Activated naive CD4-positive, alpha-beta T cell treated with anti-CD3 and anti-CD28 coated beads, Interleukin-2, amount 10 ng/mL, durations not matched to agents 7 days and 5 days (primary cell): Measurements from ENCODE around the gene RNPEP.
"Not testable (repeated sequence)": the region's sequence is repeated elsewhere in the genome, so short reads cannot be mapped to it uniquely, and the experiment has no call there.

Experiments
- CTCF ChIA-PET: fragments of 350-600 bp; sonication (Branson Sonifier 250); formaldehyde crosslinking; loops from one replicate; lab custom pipeline; 2021; ENCODE audit warnings: antibody characterized with exemption; lab: Charles Lee
- DNase-seq: peaks from one replicate; pipeline ENCODE4 v3.0.0-alpha.2; 2020
- H3K27ac Mint-ChIP-seq: one replicate; pipeline ENCODE4 v1.8.0; 2021; ENCODE audit warnings: mild to moderate bottlenecking, moderate library complexity, mixed read lengths
- H3K27me3 Mint-ChIP-seq: one replicate; pipeline ENCODE4 v1.8.0; 2021; ENCODE audit warnings: mild to moderate bottlenecking, mixed read lengths
- H3K36me3 Mint-ChIP-seq: one replicate; pipeline ENCODE4 v1.8.0; 2021; ENCODE audit warnings: mixed read lengths
- H3K4me1 Mint-ChIP-seq: one replicate; pipeline ENCODE4 v1.8.0; 2021; ENCODE audit warnings: mixed read lengths
- H3K4me3 Mint-ChIP-seq: one replicate; pipeline ENCODE4 v1.8.0; 2021; ENCODE audit warnings: mild to moderate bottlenecking, moderate library complexity, mixed read lengths
- H3K9me3 Mint-ChIP-seq: one replicate; pipeline ENCODE4 v1.8.0; 2021; ENCODE audit warnings: mixed read lengths

Gene RNPEP

DNA sequence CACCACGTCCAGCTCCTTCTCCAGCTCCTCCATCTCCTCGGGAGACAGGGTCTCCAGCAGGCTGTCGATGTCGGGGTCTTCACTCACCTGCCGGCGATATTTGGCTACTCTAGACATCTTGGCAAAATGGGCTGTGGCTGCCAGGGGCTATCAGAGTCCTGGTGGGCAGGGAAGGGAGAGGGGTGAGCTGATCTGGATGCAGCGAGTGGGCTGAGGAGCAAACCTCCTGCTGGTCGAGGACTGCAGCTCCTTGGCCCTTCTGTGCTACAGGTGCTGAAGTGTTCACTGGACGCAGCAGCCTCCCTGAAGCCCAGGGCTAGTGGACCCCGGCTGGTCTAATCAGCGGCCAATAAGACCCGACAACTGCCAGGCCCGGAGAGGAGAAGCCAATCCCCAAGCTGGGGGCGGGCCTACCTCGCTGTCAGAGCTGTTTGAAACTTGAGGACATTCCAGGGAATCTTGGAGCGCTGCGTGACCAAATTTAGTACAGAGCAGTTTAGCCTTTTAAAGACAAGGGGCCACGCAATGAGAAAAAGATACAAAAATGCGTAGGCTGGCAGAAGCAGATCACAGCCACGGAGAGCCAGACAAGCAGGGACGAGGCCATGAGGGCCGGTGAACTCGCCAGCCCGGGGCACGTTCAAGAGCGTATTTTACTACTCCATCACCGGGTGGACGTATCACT, 36.1 kb upstream of the RNPEP start, which contains the start of gene LMOD1:
LMOD1 (minus strand) TSS at position 325 of the 685 bp plus-strand sequence; CDS start at position 117, 208 bp downstream.
- no peak within 1 kb of the TSS for H3K4me3 Mint-ChIP-seq
- CTCF ChIA-PET: interaction anchor here (0.6 to 2.3 kb wide), 4 partner anchors 8 to 201 kb away, joined by 3 to 12 read pairs (median 4); no protein-coding TSS in a partner anchor
- peaks cover 75% of the 10 kb centered on the region for H3K27me3 Mint-ChIP-seq
- H3K27ac Mint-ChIP-seq: no peak within 1 kb of the TSS
- no peak for DNase-seq
- H3K9me3 Mint-ChIP-seq: no peaks in the 10 kb centered on the region
- H3K4me1 Mint-ChIP-seq: peaks cover 10% of the 10 kb centered on the region
- no peaks in the 10 kb centered on the region for H3K36me3 Mint-ChIP-seq

- CTCF ChIA-PET: no interaction called here
- Mint-ChIP-seq H3K27me3 (peaks cover 67% of the 10 kb centered on the region), H3K9me3 (no peaks in the 10 kb centered on the region)
These were observed 34.8 kb upstream of the RNPEP start for GRCh38 chr1:201947697-201948008.

GRCh38 chr1:201949491-201949890, 33.0 kb upstream of the RNPEP start:
- CTCF ChIA-PET: interaction anchor here (2.3 kb wide), 1 partner anchor 54 kb away, joined by 9 read pairs; no protein-coding TSS in a partner anchor
- H3K27me3 Mint-ChIP-seq: peaks cover 54% of the 10 kb centered on the region
- H3K27ac Mint-ChIP-seq: no peak overlapping the region
- H3K4me3 Mint-ChIP-seq: no peak overlapping the region
- H3K36me3 Mint-ChIP-seq: no peaks in the 10 kb centered on the region
- no peak for DNase-seq
- H3K9me3 Mint-ChIP-seq: no peaks in the 10 kb centered on the region
- peaks cover 14% of the 10 kb centered on the region for H3K4me1 Mint-ChIP-seq

More at GRCh38 chr1:201947697-201948008, 34.8 kb upstream of the RNPEP start:
- no peak overlapping the region for H3K4me3 Mint-ChIP-seq
- no peaks in the 10 kb centered on the region for H3K36me3 Mint-ChIP-seq
- H3K4me1 Mint-ChIP-seq: peaks cover 10% of the 10 kb centered on the region
- no peak for DNase-seq
- no peak overlapping the region for H3K27ac Mint-ChIP-seq

DNA sequence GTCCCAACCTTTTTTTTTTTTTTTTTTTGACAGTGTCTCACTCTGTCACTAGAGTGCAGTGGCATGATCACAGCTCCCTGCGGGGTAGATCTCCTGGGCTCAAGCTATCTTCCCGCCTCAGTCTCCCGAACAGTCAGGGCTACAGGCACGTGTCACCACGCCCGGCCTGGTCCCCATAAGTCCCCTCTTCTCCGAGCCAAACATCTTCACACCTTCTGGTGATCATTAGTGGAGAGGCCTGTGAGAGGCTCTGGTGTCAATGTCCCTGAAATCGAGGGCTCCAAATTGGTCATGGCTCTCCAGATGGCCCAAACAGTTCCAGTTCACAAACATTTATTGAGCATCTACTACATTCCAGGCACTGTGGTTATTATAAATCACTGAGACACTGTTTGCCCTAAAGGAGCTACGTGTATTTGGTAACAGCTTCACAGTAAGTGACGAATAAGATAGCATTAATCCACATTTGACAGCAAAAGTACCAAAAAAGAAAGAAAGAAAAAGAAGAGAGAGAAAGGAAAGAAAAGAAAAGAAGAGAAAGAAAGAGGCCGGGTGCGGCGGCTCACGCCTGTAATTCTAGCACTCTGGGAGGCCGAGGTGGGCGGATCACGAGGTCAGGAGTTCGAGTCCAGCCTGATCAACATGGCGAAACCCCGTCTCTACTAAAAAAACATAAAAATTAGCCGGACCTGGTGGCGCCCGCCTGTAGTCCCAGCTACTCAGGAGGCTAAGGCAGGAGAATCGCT, 28.0 kb upstream of the RNPEP start:
- peak; percentile 26 for DNase-seq
- H3K4me1 Mint-ChIP-seq: peaks cover 24% of the 10 kb centered on the region
- H3K9me3 Mint-ChIP-seq: no peaks in the 10 kb centered on the region
- CTCF ChIA-PET: interaction anchor here (0.7 to 4.0 kb wide), 3 partner anchors 8 to 58 kb away, joined by 4 to 15 read pairs (median 4); partner anchors contain the start of gene LMOD1
- peaks cover 9% of the 10 kb centered on the region for H3K36me3 Mint-ChIP-seq
- H3K4me3 Mint-ChIP-seq: peak overlapping the region; percentile 95
- peaks cover 17% of the 10 kb centered on the region for H3K27me3 Mint-ChIP-seq
- H3K27ac Mint-ChIP-seq: peak overlapping the region; percentile 91

- peak within 1 kb of the TSS; percentile 95 for H3K4me3 Mint-ChIP-seq
- no peaks in the 10 kb centered on the region for H3K9me3 Mint-ChIP-seq
- CTCF ChIA-PET: interaction anchor here (0.7 to 4.0 kb wide), 4 partner anchors 9 to 59 kb away, joined by 3 to 15 read pairs (median 4); partner anchors contain the start of gene LMOD1
- peaks cover 11% of the 10 kb centered on the region for H3K27me3 Mint-ChIP-seq
- peak within 1 kb of the TSS; percentile 91 for H3K27ac Mint-ChIP-seq
- H3K4me1 Mint-ChIP-seq: peaks cover 24% of the 10 kb centered on the region
- peak; percentile 97 for DNase-seq
- peaks cover 9% of the 10 kb centered on the region for H3K36me3 Mint-ChIP-seq
These were observed 27.3 kb upstream of the RNPEP start, which contains the start of gene TIMM17A for GRCh38 chr1:201955009-201955728. Gene TIMM17A (plus strand): TSS chr1:201955503. CDS start chr1:201955527, 24 bp downstream.

- Mint-ChIP-seq H3K9me3 (no peaks in the 10 kb centered on the region), H3K4me1 (peaks cover 24% of the 10 kb centered on the region), H3K36me3 (peaks cover 13% of the 10 kb centered on the region), H3K27me3 (peaks cover 11% of the 10 kb centered on the region), H3K4me3 (peak overlapping the region; percentile 95), H3K27ac (peak overlapping the region; percentile 91)
- no peak for DNase-seq
- CTCF ChIA-PET: interaction anchor here (0.7 to 4.0 kb wide), 3 partner anchors 17 to 60 kb away, joined by 3 to 15 read pairs (median 3); no protein-coding TSS in a partner anchor
These were observed 26.7 kb upstream of the RNPEP start for GRCh38 chr1:201955729-201956143.

DNA sequence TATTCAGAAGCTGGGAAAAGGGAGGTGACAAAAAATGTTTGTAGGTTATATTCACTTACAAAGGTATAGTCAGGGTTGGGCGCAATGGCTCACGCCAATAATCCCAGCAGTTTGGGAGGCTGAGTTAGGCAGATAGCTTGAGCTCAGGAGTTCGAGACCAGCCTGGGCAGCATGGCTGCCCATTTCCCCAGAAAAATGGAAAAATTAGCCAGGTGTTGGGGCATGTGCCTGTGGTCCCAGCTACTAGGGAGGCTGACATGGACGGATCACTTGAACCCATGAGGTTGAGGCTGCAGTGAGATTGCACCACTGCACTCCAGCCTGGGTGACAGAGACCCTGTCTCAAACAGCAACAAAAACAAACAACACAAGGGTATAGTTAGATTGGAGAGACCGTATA, 24.1 kb upstream of the RNPEP start:
- H3K36me3 Mint-ChIP-seq: peaks cover 24% of the 10 kb centered on the region
- peaks cover 5% of the 10 kb centered on the region for H3K27me3 Mint-ChIP-seq
- no peak for DNase-seq
- no peak overlapping the region for H3K4me3 Mint-ChIP-seq
- H3K27ac Mint-ChIP-seq: no peak overlapping the region
- H3K4me1 Mint-ChIP-seq: peaks cover 24% of the 10 kb centered on the region
- no peaks in the 10 kb centered on the region for H3K9me3 Mint-ChIP-seq
- CTCF ChIA-PET: interaction anchor here (0.7 to 1.3 kb wide), 2 partner anchors 25 to 278 kb away, joined by 3 to 4 read pairs; partner anchors contain the start of gene RNPEP

DNA sequence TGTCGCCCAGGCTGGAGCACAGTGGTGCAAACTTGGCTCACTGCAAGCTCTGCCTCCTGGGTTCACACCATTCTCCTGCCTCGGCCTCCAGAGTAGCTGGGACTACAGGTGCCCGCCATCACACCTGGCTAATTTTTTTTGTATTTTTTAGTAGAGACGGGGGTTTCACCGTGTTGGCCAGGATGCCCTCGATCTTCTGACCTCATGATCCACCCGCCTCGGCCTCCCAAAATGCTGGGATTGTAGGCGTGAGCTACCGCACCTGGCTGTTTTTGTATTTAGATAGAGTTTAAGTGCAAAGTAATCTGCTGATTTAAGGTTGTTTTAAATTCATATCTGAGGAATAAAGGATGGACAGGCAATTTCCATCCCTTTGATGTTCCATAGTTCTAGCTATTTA, 20.1 kb upstream of the RNPEP start:
- H3K36me3 Mint-ChIP-seq: peaks cover 44% of the 10 kb centered on the region
- DNase-seq, H3K27ac Mint-ChIP-seq, H3K27me3 Mint-ChIP-seq, H3K4me3 Mint-ChIP-seq, H3K9me3 Mint-ChIP-seq, H3K4me1 Mint-ChIP-seq: not testable (repeated sequence)
- CTCF ChIA-PET: interaction anchor here (1.0 to 1.2 kb wide), 2 partner anchors 11 to 85 kb away, joined by 3 read pairs; no protein-coding TSS in a partner anchor

DNA sequence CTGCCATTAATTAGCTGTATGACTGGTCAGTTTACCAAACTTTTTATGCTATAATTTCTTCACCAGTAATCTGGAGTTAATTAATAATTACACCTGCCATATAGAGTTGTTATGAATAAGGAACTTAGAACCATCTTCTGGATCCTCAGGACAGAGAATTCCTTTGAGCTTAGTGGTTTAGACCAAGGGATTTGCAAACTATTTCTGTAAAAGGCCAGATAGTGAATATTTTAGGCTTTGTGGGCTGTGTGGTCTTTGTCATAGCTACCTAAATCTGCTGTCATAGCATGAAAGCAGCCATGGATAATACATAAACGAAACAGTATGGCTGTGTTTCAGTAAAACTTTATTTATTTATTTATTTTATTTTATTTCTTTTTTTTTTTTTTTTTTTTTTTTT, 18.2 kb upstream of the RNPEP start:
- Mint-ChIP-seq H3K9me3 (no peaks in the 10 kb centered on the region), H3K4me3 (no peak overlapping the region), H3K4me1 (no peaks in the 10 kb centered on the region), H3K27ac (no peak overlapping the region), H3K27me3 (no peaks in the 10 kb centered on the region), H3K36me3 (peaks cover 42% of the 10 kb centered on the region)
- CTCF ChIA-PET: interaction anchor here (2.5 kb wide), 1 partner anchor 69 kb away, joined by 12 read pairs; no protein-coding TSS in a partner anchor
- no peak for DNase-seq

- no peaks in the 10 kb centered on the region for H3K9me3 Mint-ChIP-seq
- H3K4me1 Mint-ChIP-seq: no peaks in the 10 kb centered on the region
- CTCF ChIA-PET: interaction anchor here (0.9 to 1.7 kb wide), 3 partner anchors 12 to 70 kb away, joined by 3 to 5 read pairs (median 4); no protein-coding TSS in a partner anchor
- H3K36me3 Mint-ChIP-seq: peaks cover 48% of the 10 kb centered on the region
- no peak overlapping the region for H3K27ac Mint-ChIP-seq
- no peak overlapping the region for H3K4me3 Mint-ChIP-seq
- no peak for DNase-seq
- H3K27me3 Mint-ChIP-seq: no peaks in the 10 kb centered on the region
These were observed 16.3 kb upstream of the RNPEP start for GRCh38 chr1:201966171-201966570.

GRCh38 chr1:201968202-201968925, 14.1 kb upstream of the RNPEP start:
- peaks cover 38% of the 10 kb centered on the region for H3K36me3 Mint-ChIP-seq
- no peak overlapping the region for H3K27ac Mint-ChIP-seq
- H3K4me1 Mint-ChIP-seq: no peaks in the 10 kb centered on the region
- H3K4me3 Mint-ChIP-seq: no peak overlapping the region
- DNase-seq: no peak
- no peaks in the 10 kb centered on the region for H3K27me3 Mint-ChIP-seq
- no peaks in the 10 kb centered on the region for H3K9me3 Mint-ChIP-seq
- CTCF ChIA-PET: interaction anchor here (0.6 to 2.8 kb wide), 2 partner anchors 11 to 73 kb away, joined by 3 to 12 read pairs; no protein-coding TSS in a partner anchor

DNA sequence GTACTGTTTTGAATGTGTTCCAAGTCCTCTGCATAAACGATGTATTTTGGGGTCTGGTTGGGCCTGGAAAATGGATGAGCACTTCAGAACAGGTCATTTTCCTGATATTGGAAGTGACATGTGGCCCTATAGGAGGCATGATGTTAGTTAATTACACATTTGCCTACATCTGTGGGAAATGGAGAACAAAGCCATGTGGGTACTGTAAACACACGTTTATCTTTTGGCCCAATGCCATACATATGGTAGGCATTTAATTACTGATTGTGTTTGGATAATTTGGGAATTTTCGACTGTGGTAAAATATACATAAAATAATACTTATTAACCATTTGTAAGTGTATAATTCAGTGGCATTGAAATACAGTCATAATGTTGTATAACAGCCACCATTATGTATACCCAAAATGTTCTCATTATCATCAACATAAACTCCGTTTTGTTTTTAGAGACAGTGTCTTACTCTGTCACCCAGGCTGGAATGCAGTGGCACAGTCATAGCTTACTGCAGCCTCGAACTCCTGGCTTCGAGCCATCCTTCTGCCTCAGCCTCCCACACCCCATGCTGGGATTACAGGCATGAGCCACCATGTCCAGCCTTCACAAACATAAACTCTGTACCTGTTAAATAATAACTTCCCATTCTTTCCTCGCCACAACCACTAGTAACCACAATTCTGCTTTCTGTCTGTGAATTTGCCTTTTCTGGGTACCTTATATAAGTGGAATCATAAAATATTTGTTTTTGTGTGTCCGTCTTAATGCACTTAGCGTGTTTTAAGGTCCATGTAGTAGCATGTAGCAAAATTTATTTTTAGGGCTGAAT, 11.9 kb upstream of the RNPEP start:
- peaks cover 29% of the 10 kb centered on the region for H3K36me3 Mint-ChIP-seq
- no peaks in the 10 kb centered on the region for H3K9me3 Mint-ChIP-seq
- CTCF ChIA-PET: interaction anchor here (0.9 to 3.9 kb wide), 3 partner anchors 29 to 78 kb away, joined by 3 to 81 read pairs (median 6); no protein-coding TSS in a partner anchor
- no peak overlapping the region for H3K27ac Mint-ChIP-seq
- no peak overlapping the region for H3K4me3 Mint-ChIP-seq
- no peaks in the 10 kb centered on the region for H3K4me1 Mint-ChIP-seq
- DNase-seq: no peak
- H3K27me3 Mint-ChIP-seq: peaks cover 10% of the 10 kb centered on the region
